CD14-positive monocyte (primary cell): ENCODE measurements around the gene ATP23. TPM values are rescaled to one million over a fixed set of nuclear protein-coding genes. Genes with fewer than 3 reads are reported as not detected.

Experiments
- DNase-seq, 3 donors: peaks; one replicate each; pipeline ENCODE4 v3.0.0-alpha.2; 2011 to 2022
- H2AFZ ChIP-seq: 2 replicates; pipeline ENCODE4 v1.6.0; 2012; ENCODE audit warnings: mild to moderate bottlenecking, low read depth, low read length, inconsistent platforms; ENCODE audit not compliant: insufficient read depth, poor library complexity, severe bottlenecking
- H3K27ac ChIP-seq, 2 donors: 1 replicate in 1 of 2; 2 replicates in 1 of 2; pipeline ENCODE4 v1.5.1; 2012 to 2013; ENCODE audit warnings: low read length in 2 of 2, control low read depth in 1 of 2, inconsistent platforms in 1 of 2, low read depth in 1 of 2, mild to moderate bottlenecking in 1 of 2
- H3K27me3 ChIP-seq, 2 donors: one replicate each; pipeline versions ENCODE4 v1.6.0 to v1.6.1; 2011 to 2013; ENCODE audit warnings: low read length in 2 of 2; ENCODE audit not compliant: control insufficient read depth in 2 of 2, insufficient read depth in 2 of 2
- H3K36me3 ChIP-seq, 2 donors: replicated peaks in 1 of 2; 1 replicate in 1 of 2; 2 replicates in 1 of 2; pipeline versions ENCODE4 v1.5.1 to v1.6.1; 2012 to 2013; ENCODE audit warnings: low read length in 2 of 2, control low read depth in 1 of 2, inconsistent platforms in 1 of 2, mild to moderate bottlenecking in 1 of 2; ENCODE audit not compliant: insufficient read depth in 2 of 2, control insufficient read depth in 1 of 2
- H3K4me1 ChIP-seq, 2 donors: 1 replicate in 1 of 2; 2 replicates in 1 of 2; pipeline versions ENCODE4 v1.5.1 to v1.6.1; 2012 to 2013; ENCODE audit warnings: low read length in 2 of 2, control low read depth in 1 of 2, inconsistent platforms in 1 of 2, mild to moderate bottlenecking in 1 of 2, moderate library complexity in 1 of 2; ENCODE audit not compliant: insufficient read depth in 2 of 2, control insufficient read depth in 1 of 2
- H3K4me2 ChIP-seq: replicated peaks from 2 replicates; pipeline ENCODE3; 2012; ENCODE audit warnings: low read length, moderate library complexity, mild to moderate bottlenecking; ENCODE audit not compliant: poor library complexity, severe bottlenecking; ENCODE audit errors: extremely low read depth
- H3K4me3 ChIP-seq, 3 experiments: fragments of 200-600 bp in 1 of 3; sonication (generic) in 1 of 3; replicated peaks in 1 of 3; 1 replicate in 2 of 3; 2 replicates in 1 of 3; pipeline ENCODE4 v1.5.1; 2011 to 2013; ENCODE audit warnings: low read length in 3 of 3, mild to moderate bottlenecking in 3 of 3, control low read depth in 2 of 3, low read depth in 2 of 3, inconsistent platforms in 1 of 3, moderate library complexity in 1 of 3
- H3K79me2 ChIP-seq: 2 replicates; pipeline ENCODE4 v1.6.0; 2012; ENCODE audit warnings: mild to moderate bottlenecking, control low read depth, inconsistent platforms, low read length, moderate library complexity; ENCODE audit not compliant: insufficient read depth
- H3K9ac ChIP-seq: 2 replicates; pipeline ENCODE4 v1.6.0; 2017; ENCODE audit warnings: low read length, mild to moderate bottlenecking; ENCODE audit not compliant: insufficient read depth, poor library complexity, severe bottlenecking
- H3K9me3 ChIP-seq, 2 donors: replicated peaks in 1 of 2; 1 replicate in 1 of 2; 2 replicates in 1 of 2; pipeline versions ENCODE4 v1.5.1 to v1.6.1; 2012 to 2013; ENCODE audit warnings: low read length in 2 of 2, control low read depth in 1 of 2; ENCODE audit not compliant: control insufficient read depth in 1 of 2, insufficient read depth in 1 of 2
- H4K20me1 ChIP-seq: 2 replicates; pipeline ENCODE4 v1.6.0; 2012; ENCODE audit warnings: mild to moderate bottlenecking, low read length, control low read depth, moderate library complexity; ENCODE audit not compliant: insufficient read depth
- H3K27ac Mint-ChIP-seq, 7 donors: one replicate each; pipeline ENCODE4 v1.8.0; 2020; ENCODE audit warnings: mild to moderate bottlenecking in 7 of 7, mixed read lengths in 7 of 7, moderate library complexity in 6 of 7, inconsistent platforms in 2 of 7
- H3K27me3 Mint-ChIP-seq, 3 donors: one replicate each; pipeline ENCODE4 v1.8.0; 2021 to 2022; ENCODE audit warnings: low read depth in 3 of 3, mild to moderate bottlenecking in 3 of 3, mixed read lengths in 3 of 3, moderate library complexity in 3 of 3, inconsistent platforms in 1 of 3
- H3K36me3 Mint-ChIP-seq, 2 donors: one replicate each; pipeline ENCODE4 v1.8.0; 2020; ENCODE audit warnings: mixed read lengths in 2 of 2, inconsistent platforms in 1 of 2, mild to moderate bottlenecking in 1 of 2
- H3K4me1 Mint-ChIP-seq: one replicate; pipeline ENCODE4 v1.8.0; 2020; ENCODE audit warnings: mild to moderate bottlenecking, mixed read lengths
- H3K4me3 Mint-ChIP-seq, 2 donors: one replicate each; pipeline ENCODE4 v1.8.0; 2020; ENCODE audit warnings: mild to moderate bottlenecking in 2 of 2, mixed read lengths in 2 of 2, moderate library complexity in 1 of 2
- H3K9me3 Mint-ChIP-seq, 7 donors: one replicate each; pipeline ENCODE4 v1.8.0; 2020 to 2022; ENCODE audit warnings: mixed read lengths in 7 of 7, mild to moderate bottlenecking in 6 of 7, moderate library complexity in 6 of 7, inconsistent platforms in 2 of 7
- WGBS: methylation state at CpG from one replicate; pipeline ENCODE4 v1.1.5; 2013; ENCODE audit warnings: missing lambda C conversion rate; ENCODE audit not compliant: insufficient coverage; 5-methylcytosine and 5-hydroxymethylcytosine counted together
- intact Hi-C, 2 donors: fragments of 100-400 bp; cut with micrococcal nuclease; formaldehyde crosslinking; loops; one replicate each; pipeline versions ENCODE4 v1.15.0 to v1.15.1; 2023
- polyA plus RNA-seq, 3 donors: library from polyadenylated mRNA; depleted of rRNA in 1 of 3; unstranded in 2 of 3; stranded (reverse) in 1 of 3; fragments of 300-500 nt in 2 of 3; fragments of >200 nt in 1 of 3; fragmentation: Illumina TruSeq in 2 of 3; gene quantifications; 1 replicate in 2 of 3; 2 replicates in 1 of 3; pipeline ENCODE4 v1.2.3, GENCODE V29; 2012 to 2021
- TF ChIP-seq, protein P1 (sequence below): fragments of 200-600 bp; IDR thresholded peaks from one replicate; pipeline ENCODE4 v1.8.0; 2022; ENCODE audit warnings: antibody characterized with exemption, mild to moderate bottlenecking

ATP23 gene
- polyA plus RNA-seq, 3 donors, result 12.4 to 27.5 (median 24.8) TPM

DNA sequence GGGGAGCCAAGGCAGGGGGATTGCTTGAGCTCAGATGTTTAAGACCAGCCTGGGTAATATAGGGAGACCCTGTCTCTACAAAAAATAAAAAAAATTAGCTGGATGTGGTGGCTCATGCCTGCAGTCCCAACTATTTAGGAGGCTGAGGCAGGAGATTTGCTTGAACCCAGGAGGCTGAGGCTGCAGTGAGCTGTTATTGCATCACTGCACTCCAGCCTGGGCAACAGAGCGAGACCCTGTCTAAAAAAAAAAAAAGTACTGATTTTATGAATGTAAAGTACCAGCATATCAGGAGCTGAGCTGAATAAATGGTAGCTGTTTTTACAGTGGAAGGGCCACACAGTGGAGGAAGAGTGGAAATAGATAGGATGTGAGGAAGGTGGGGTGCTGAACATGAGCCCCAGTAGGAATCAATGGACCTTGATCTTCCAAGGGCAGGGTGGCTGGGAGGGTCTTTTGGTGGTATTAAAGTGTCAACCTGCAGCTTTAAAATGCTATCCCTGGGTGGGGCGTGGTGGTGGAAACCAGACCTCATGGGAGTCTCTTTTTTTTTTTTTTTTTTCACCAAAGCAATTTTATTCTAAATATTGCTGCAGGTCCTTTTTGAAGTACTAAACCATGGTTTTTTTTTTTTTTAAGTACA lies 2.2 kb downstream of the ATP23 start:
- Histone ChIP-seq H3K4me3 (no peak overlapping the region), H3K79me2 (peaks cover 40% of the 10 kb centered on the region), H2AFZ (no peak overlapping the region), H3K27ac (no peak overlapping the region), H3K36me3 (peaks cover 7 to 19% of the 10 kb centered on the region in 2 donors), H3K9ac (no peak overlapping the region), H3K9me3 (no peaks in the 10 kb centered on the region), H4K20me1 (no peaks in the 10 kb centered on the region), H3K4me1 (peaks cover 37 to 47% of the 10 kb centered on the region in 2 donors), H3K27me3 (no peaks in the 10 kb centered on the region), H3K4me2 (no peak overlapping the region)
- TF ChIP-seq, protein P1, sequence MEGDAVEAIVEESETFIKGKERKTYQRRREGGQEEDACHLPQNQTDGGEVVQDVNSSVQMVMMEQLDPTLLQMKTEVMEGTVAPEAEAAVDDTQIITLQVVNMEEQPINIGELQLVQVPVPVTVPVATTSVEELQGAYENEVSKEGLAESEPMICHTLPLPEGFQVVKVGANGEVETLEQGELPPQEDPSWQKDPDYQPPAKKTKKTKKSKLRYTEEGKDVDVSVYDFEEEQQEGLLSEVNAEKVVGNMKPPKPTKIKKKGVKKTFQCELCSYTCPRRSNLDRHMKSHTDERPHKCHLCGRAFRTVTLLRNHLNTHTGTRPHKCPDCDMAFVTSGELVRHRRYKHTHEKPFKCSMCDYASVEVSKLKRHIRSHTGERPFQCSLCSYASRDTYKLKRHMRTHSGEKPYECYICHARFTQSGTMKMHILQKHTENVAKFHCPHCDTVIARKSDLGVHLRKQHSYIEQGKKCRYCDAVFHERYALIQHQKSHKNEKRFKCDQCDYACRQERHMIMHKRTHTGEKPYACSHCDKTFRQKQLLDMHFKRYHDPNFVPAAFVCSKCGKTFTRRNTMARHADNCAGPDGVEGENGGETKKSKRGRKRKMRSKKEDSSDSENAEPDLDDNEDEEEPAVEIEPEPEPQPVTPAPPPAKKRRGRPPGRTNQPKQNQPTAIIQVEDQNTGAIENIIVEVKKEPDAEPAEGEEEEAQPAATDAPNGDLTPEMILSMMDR, result no peak
- H3K4me1 Mint-ChIP-seq, result peaks cover 52% of the 10 kb centered on the region
- intact Hi-C loops, result loop anchor here in 1 of 2 donors (5.0 kb wide), 1 partner anchor 96 kb away; the partner anchor contains the start of gene CTDSP2
- peak overlapping the region in 1 of 7 donors; percentile 15 for H3K27ac Mint-ChIP-seq
- no peak for DNase-seq
- peaks cover 15 to 17% of the 10 kb centered on the region in 2 donors for H3K36me3 Mint-ChIP-seq
- peaks cover 0 to 1% (median 0%) of the 10 kb centered on the region in 7 donors for H3K9me3 Mint-ChIP-seq
- H3K27me3 Mint-ChIP-seq, result no peaks in the 10 kb centered on the region
- WGBS, result no CpG with 5 or more reads among the region's 2 CpGs
- H3K4me3 Mint-ChIP-seq, result no peak overlapping the region

DNA sequence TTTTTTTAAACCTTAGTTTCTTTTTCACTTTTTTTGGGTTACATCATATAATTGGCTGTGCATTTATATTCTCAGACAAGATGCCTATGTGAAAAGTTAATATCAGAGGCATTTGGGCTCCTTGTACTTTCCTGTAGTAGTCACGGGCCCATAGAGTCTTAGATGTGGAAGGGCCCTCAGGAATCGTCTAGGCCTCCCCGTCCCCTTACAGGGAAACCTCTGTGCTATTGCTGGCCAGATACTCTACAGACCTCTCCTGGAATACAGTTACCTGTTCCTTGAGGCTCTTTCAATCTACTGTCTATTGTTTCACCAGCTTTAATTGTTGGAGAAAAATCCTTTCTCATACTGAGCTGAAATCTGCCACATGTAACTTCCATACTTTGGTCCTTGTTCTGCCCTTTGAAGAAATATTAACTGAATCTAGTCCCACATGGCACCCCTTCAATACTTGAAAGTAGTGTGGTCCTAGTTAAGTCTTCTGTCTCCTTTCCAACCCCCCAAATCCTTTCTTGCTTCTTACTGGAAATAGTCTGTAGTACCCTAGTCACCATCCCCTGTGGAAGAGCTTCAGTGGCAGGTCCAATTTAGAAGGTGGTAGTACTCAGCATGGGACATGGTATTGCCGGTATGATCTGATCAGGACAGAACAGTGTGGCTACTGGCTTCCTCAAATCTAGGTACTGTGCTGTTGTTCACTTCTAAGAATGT lies 3.1 kb downstream of the ATP23 start:
- Histone ChIP-seq H3K4me1 (peaks cover 29 to 38% of the 10 kb centered on the region in 2 donors), H3K27ac (no peak overlapping the region), H2AFZ (no peak overlapping the region), H3K79me2 (peaks cover 40% of the 10 kb centered on the region), H3K9ac (no peak overlapping the region), H3K4me3 (no peak overlapping the region), H3K9me3 (no peaks in the 10 kb centered on the region), H3K36me3 (peaks cover 14 to 25% of the 10 kb centered on the region in 2 donors), H3K4me2 (no peak overlapping the region), H4K20me1 (no peaks in the 10 kb centered on the region), H3K27me3 (no peaks in the 10 kb centered on the region)
- peaks cover 0 to 1% (median 0%) of the 10 kb centered on the region in 7 donors for H3K9me3 Mint-ChIP-seq
- TF ChIP-seq, protein P1, result no peak
- H3K4me1 Mint-ChIP-seq, result peaks cover 43% of the 10 kb centered on the region
- WGBS, result 89% methylated on average over 1 of the region's 4 CpGs
- H3K4me3 Mint-ChIP-seq, result no peak overlapping the region
- no peak for DNase-seq
- peak overlapping the region in 1 of 7 donors; percentile 16 for H3K27ac Mint-ChIP-seq
- no peaks in the 10 kb centered on the region for H3K27me3 Mint-ChIP-seq
- intact Hi-C loops, result loop anchor here in 1 of 2 donors (5.0 kb wide), 1 partner anchor 97 kb away; the partner anchor contains the start of gene CTDSP2
- peaks cover 22 to 23% of the 10 kb centered on the region in 2 donors for H3K36me3 Mint-ChIP-seq
